KMS-11 (cell line): ENCODE measurements around the gene NDOR1.

Source experiments
- H2AFZ ChIP-seq: fragments of 200-600 bp; sonication (generic); 2 replicates; pipeline ENCODE4 v1.6.1; 2016; ENCODE audit warnings: antibody characterized with exemption, mixed run types, low read depth
- H3K27ac ChIP-seq: fragments of 200-600 bp; sonication (generic); 2 replicates; pipeline ENCODE4 v1.6.1; 2016; ENCODE audit warnings: mild to moderate bottlenecking, mixed run types
- H3K27me3 ChIP-seq: fragments of 200-600 bp; sonication (generic); 2 replicates; pipeline ENCODE4 v1.6.1; 2017; ENCODE audit warnings: mild to moderate bottlenecking, low read depth, mixed run types, moderate library complexity; ENCODE audit not compliant: insufficient read depth
- H3K36me3 ChIP-seq: fragments of 200-600 bp; sonication (generic); 2 replicates; pipeline ENCODE4 v1.6.1; 2017; ENCODE audit warnings: mild to moderate bottlenecking, mixed run types; ENCODE audit not compliant: insufficient read depth
- H3K4me1 ChIP-seq: fragments of 200-600 bp; sonication (generic); 2 replicates; pipeline ENCODE4 v1.6.1; 2016; ENCODE audit warnings: mild to moderate bottlenecking, low read depth, mixed run types; ENCODE audit not compliant: poor library complexity, severe bottlenecking
- H3K4me2 ChIP-seq: fragments of 200-600 bp; sonication (generic); 2 replicates; pipeline ENCODE4 v1.7.0; 2016; ENCODE audit warnings: mild to moderate bottlenecking, mixed run types
- H3K4me3 ChIP-seq: fragments of 200-600 bp; sonication (generic); IDR thresholded peaks from 2 replicates; pipeline ENCODE4 v1.6.1; 2017; ENCODE audit warnings: low read depth, low read length, mixed read lengths; ENCODE audit not compliant: insufficient read depth
- H3K79me2 ChIP-seq: fragments of 200-600 bp; sonication (generic); 2 replicates; pipeline ENCODE4 v1.6.1; 2016; ENCODE audit warnings: low read depth, mixed run types; ENCODE audit not compliant: insufficient read depth
- H3K9ac ChIP-seq: fragments of 200-600 bp; sonication (generic); 2 replicates; pipeline ENCODE4 v1.6.1; 2016; ENCODE audit warnings: mild to moderate bottlenecking, mixed run types
- H4K20me1 ChIP-seq: fragments of 200-600 bp; sonication (generic); 2 replicates; pipeline ENCODE4 v1.6.1; 2016; ENCODE audit warnings: mild to moderate bottlenecking, mixed run types; ENCODE audit not compliant: insufficient read depth
- TF ChIP-seq, protein P1 (sequence below): fragments of 200-600 bp; sonication (generic); conservative IDR thresholded peaks from 2 replicates; pipeline ENCODE4 v1.6.1; 2017; ENCODE audit warnings: low read depth, mild to moderate bottlenecking, antibody characterized with exemption, low read length, moderate library complexity, mixed read lengths

The NDOR1 gene

DNA sequence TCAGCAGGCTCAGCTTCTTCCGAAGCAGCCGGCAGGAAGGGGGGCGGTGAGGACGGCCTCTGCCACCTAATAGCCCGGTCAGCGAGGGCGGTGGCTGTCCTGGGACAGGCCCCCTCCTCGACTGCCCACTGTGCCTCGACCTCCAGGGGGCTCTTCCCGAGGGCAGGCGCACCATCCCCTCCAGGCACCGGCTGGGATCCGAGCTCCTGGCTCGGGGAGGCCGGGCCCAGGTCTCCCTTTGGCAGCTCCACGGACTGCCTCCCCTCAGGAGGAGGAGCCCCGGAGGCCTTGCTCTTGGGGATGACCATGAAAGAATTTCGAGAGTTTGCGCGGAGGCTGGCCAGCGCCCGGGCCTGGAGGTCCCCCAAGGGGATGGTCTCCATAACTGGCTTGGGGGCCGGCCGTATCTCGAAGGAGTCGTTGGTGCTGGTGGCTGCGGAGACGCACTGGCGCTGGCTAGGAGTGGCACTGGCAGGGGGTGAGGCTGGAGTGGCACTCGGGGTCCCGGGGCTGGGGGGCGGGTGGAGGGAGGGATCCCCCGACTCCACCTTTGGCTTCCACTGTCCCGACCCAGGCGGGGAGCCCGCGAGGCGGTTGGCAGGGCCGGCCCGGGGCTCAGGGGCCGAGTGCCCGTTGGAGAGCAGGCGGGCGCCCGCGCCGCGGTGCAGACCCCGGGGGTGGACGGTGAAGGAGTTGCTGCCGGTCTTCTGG is 5.9 kb upstream of the NDOR1 start:
- H3K36me3 ChIP-seq = no peaks in the 10 kb centered on the region
- H2AFZ ChIP-seq = no peak overlapping the region
- H3K27ac ChIP-seq = no peak overlapping the region
- TF ChIP-seq, protein P1, sequence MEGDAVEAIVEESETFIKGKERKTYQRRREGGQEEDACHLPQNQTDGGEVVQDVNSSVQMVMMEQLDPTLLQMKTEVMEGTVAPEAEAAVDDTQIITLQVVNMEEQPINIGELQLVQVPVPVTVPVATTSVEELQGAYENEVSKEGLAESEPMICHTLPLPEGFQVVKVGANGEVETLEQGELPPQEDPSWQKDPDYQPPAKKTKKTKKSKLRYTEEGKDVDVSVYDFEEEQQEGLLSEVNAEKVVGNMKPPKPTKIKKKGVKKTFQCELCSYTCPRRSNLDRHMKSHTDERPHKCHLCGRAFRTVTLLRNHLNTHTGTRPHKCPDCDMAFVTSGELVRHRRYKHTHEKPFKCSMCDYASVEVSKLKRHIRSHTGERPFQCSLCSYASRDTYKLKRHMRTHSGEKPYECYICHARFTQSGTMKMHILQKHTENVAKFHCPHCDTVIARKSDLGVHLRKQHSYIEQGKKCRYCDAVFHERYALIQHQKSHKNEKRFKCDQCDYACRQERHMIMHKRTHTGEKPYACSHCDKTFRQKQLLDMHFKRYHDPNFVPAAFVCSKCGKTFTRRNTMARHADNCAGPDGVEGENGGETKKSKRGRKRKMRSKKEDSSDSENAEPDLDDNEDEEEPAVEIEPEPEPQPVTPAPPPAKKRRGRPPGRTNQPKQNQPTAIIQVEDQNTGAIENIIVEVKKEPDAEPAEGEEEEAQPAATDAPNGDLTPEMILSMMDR = no peak
- H3K4me2 ChIP-seq = peak overlapping the region; percentile 51; the same call in 1 of the 2 replicates
- peaks cover 19% of the 10 kb centered on the region for H3K79me2 ChIP-seq
- H3K4me3 ChIP-seq = no peak overlapping the region
- H3K4me1 ChIP-seq = peaks cover 23% of the 10 kb centered on the region
- H3K9ac ChIP-seq = no peak overlapping the region
- no peaks in the 10 kb centered on the region for H3K27me3 ChIP-seq
- H4K20me1 ChIP-seq = no peaks in the 10 kb centered on the region

DNA sequence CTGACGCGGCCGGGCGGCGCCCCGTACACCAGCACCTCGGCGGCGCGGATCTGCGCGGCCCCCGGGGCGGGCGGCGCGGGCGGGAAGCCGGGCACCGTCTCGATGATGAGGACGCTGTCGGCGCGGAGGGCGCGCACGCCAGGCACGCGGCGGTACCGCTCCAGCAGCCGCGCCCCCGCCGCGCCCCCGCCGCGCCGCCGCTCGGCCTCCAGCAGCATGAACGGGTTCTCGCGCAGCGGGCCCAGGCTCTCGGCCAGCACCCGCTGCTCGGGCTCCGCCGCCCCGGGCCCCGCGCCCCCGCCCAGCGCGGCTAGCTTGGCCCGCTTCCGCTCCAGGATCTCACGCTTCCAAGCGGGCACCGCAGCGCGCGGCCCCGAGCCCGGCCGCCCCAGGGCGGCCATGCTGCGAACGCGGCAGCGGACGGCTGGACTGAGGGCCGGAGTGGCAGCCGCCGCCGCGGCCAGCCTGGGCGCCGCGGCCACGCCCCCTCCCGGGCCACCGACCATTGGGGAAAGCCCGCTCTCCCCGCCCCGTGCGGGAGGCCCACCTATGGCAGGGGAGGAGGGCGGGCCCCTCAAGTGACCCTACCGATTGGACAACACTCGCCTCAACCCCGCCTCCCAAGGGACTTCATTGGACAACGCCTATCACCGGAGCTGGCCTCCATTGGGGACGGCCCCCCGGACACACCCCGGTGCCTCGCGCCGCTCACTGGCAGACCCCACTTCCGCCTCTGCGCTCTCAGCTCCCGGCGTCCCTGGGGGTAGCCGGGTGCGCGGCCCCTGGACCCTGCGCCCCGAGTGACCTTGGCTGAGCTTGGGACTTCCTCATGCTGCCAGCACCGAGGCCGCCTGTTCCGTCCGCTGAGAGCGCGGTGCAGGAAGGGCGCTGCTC is 4.9 kb upstream of the NDOR1 start, which contains the start of gene TPRN:
Gene TPRN, minus strand, starts transcription at position 431 of the 894 bp plus-strand sequence. Its CDS starts 30 bp downstream, at position 401.
- no peaks in the 10 kb centered on the region for H3K27me3 ChIP-seq
- TF ChIP-seq, protein P1 = no peak
- H3K36me3 ChIP-seq = no peaks in the 10 kb centered on the region
- H3K4me1 ChIP-seq = peaks cover 27% of the 10 kb centered on the region
- H3K4me2 ChIP-seq = peak within 1 kb of the TSS; percentile 76
- H3K9ac ChIP-seq = peak within 1 kb of the TSS; percentile 47; the same call in 1 of the 2 replicates
- H3K27ac ChIP-seq = peak within 1 kb of the TSS; percentile 24; the same call in 1 of the 2 replicates
- no peak within 1 kb of the TSS for H3K4me3 ChIP-seq
- peak within 1 kb of the TSS; percentile 73 for H2AFZ ChIP-seq
- peaks cover 25% of the 10 kb centered on the region for H3K79me2 ChIP-seq
- no peaks in the 10 kb centered on the region for H4K20me1 ChIP-seq

DNA sequence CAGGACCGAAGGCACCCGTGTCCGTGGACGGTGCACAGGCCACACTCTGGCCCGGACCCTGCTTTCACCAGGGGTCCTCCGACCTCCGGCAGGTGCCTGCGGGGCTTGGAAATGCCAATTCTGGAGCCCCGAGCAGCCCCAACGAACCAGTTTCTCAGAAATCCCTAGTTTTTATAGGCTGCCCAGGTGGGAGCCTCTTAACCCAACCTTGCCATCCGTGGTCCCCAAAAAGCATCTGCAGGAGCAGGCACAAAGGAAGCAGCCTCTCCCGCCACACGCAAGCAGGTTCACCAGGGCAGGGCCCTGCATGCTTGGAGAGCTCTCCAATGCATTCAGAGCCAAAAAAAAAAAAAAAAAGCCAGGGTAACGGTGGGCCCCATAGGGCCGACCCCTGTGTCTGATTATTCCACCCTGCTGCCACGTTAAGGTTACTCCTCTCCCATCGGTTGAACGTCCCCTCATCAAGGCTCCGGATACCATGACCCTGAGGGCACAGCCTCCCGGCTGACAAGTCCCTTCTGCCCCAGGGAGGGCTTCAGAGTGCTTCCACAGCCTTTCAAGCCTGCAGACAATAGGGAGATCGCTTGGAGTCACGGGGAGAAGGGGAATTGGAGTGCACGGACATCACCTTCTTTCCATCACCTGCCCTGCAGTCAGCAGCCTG is 4.2 kb upstream of the NDOR1 start:
- peaks cover 28% of the 10 kb centered on the region for H3K4me1 ChIP-seq
- no peak overlapping the region for H3K4me3 ChIP-seq
- H3K79me2 ChIP-seq = peaks cover 33% of the 10 kb centered on the region
- peak overlapping the region; percentile 24; the same call in 1 of the 2 replicates for H3K27ac ChIP-seq
- H3K27me3 ChIP-seq = no peaks in the 10 kb centered on the region
- no peaks in the 10 kb centered on the region for H4K20me1 ChIP-seq
- H3K9ac ChIP-seq = peak overlapping the region; percentile 47; the same call in 1 of the 2 replicates
- H3K4me2 ChIP-seq = peak overlapping the region; percentile 76
- H3K36me3 ChIP-seq = no peaks in the 10 kb centered on the region
- TF ChIP-seq, protein P1 = no peak
- H2AFZ ChIP-seq = peak overlapping the region; percentile 73

DNA sequence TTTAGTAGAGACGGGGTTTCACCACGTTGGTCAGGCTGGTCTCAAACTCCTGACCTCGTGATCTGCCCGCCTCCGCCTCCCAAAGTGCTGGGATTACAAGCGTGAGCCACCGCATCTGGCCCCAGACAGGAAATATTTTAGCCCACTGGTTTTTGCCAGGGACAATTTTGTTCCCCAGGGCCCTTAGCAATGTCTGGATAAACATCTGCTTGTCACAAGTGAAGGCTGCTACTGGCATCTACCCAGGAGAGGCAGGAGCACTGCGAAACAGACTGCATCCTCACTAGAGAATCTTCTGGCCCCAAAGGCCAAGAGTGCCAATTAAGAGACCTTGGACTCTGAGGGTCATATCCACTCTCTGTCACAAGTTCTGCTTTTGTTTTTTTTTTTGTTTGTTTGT is 2.5 kb upstream of the NDOR1 start:
- Histone ChIP-seq H3K27ac (no peak overlapping the region), H3K4me3 (no peak overlapping the region), H3K79me2 (peaks cover 43% of the 10 kb centered on the region), H3K9ac (no peak overlapping the region), H3K27me3 (no peaks in the 10 kb centered on the region), H3K4me1 (peaks cover 35% of the 10 kb centered on the region), H2AFZ (no peak overlapping the region), H3K4me2 (no peak overlapping the region), H4K20me1 (no peaks in the 10 kb centered on the region), H3K36me3 (no peaks in the 10 kb centered on the region)
- TF ChIP-seq, protein P1 = no peak
